WTC11 (cell line): Measurements from ENCODE around the gene GALT. TPM values are rescaled to one million over a fixed set of nuclear protein-coding genes. Genes with fewer than 3 reads are reported as not detected.

ENCODE experiments used
- ATAC-seq: fragments of 200-7000 bp; cut with Tn5 transposase; 2 replicates; pipeline ENCODE4 v1.10.0; 2021; ENCODE audit warnings: mild to moderate bottlenecking, moderate library complexity
- CTCF ChIA-PET: fragments of 300-600 bp; sonication (Branson Sonifier 250); formaldehyde crosslinking; loops from one replicate; lab custom pipeline; 2021; ENCODE audit warnings: antibody characterized with exemption; lab: Charles Lee
- POLR2A ChIA-PET: fragments of 350-600 bp; sonication (Branson Sonifier 250); formaldehyde crosslinking; loops from one replicate; lab custom pipeline; 2021; ENCODE audit warnings: antibody characterized with exemption; lab: Charles Lee
- DNase-seq: peaks from one replicate; pipeline ENCODE4 v3.0.0; 2021; ENCODE audit warnings: low spot score
- H3K27ac Mint-ChIP-seq: 2 replicates; pipeline ENCODE4 v1.8.0; 2021; ENCODE audit warnings: mixed read lengths
- H3K27me3 Mint-ChIP-seq: 2 replicates; pipeline ENCODE4 v1.8.0; 2021; ENCODE audit warnings: low read depth, mild to moderate bottlenecking, moderate library complexity, mixed read lengths
- H3K36me3 Mint-ChIP-seq: 2 replicates; pipeline ENCODE4 v1.8.0; 2021; ENCODE audit warnings: mixed read lengths
- H3K4me1 Mint-ChIP-seq: 2 replicates; pipeline ENCODE4 v1.8.0; 2022; ENCODE audit warnings: mixed read lengths
- H3K4me3 Mint-ChIP-seq: 2 replicates; pipeline ENCODE4 v1.8.0; 2021; ENCODE audit warnings: mild to moderate bottlenecking, moderate library complexity, mixed read lengths
- H3K9me3 Mint-ChIP-seq: 2 replicates; pipeline ENCODE4 v1.8.0; 2021; ENCODE audit warnings: mixed read lengths
- AR ChIP-seq: fragments of 250-450 bp; sonication (Bioruptor Pico); IDR thresholded peaks from 2 replicates; pipeline ENCODE4 v1.9.0; 2021; ENCODE audit warnings: mild to moderate bottlenecking
- ARID4B ChIP-seq: sonication (generic); formaldehyde crosslinking; IDR thresholded peaks from 2 replicates; pipeline ENCODE4 v1.8.0; 2023; ENCODE audit warnings: missing genetic modification reagents, mild to moderate bottlenecking, borderline replicate concordance
- CREM ChIP-seq: sonication (generic); formaldehyde crosslinking; IDR thresholded peaks from 2 replicates; pipeline ENCODE4 v1.8.1; 2022; ENCODE audit warnings: mild to moderate bottlenecking, missing genetic modification reagents, moderate library complexity
- EMX1 ChIP-seq: fragments of 250-450 bp; sonication (Bioruptor Pico); IDR thresholded peaks from 2 replicates; pipeline ENCODE4 v1.8.0; 2021; ENCODE audit warnings: mild to moderate bottlenecking
- GRHL2 ChIP-seq: fragments of 250-450 bp; sonication (Bioruptor Pico); IDR thresholded peaks from 2 replicates; pipeline ENCODE4 v1.8.0; 2022; ENCODE audit warnings: mild to moderate bottlenecking, moderate library complexity; ENCODE audit not compliant: insufficient replicate concordance, severe bottlenecking
- JAZF1 ChIP-seq: fragments of 250-450 bp; sonication (Bioruptor Pico); IDR thresholded peaks from 2 replicates; pipeline ENCODE4 v1.9.0; 2021; ENCODE audit warnings: moderate library complexity, mild to moderate bottlenecking, inconsistent platforms
- KAT7 ChIP-seq: sonication (generic); formaldehyde crosslinking; IDR thresholded peaks from 2 replicates; pipeline ENCODE4 v1.8.1; 2023; ENCODE audit warnings: missing genetic modification reagents, mild to moderate bottlenecking, borderline replicate concordance
- MAX ChIP-seq: sonication (generic); formaldehyde crosslinking; IDR thresholded peaks from 2 replicates; pipeline ENCODE4 v1.8.0; 2022; ENCODE audit warnings: mild to moderate bottlenecking, missing genetic modification reagents
- NFYB ChIP-seq: sonication (generic); formaldehyde crosslinking; conservative IDR thresholded peaks from 2 replicates; pipeline ENCODE4 v1.8.0; 2022; ENCODE audit warnings: low read depth, missing genetic modification reagents
- PRDM15 ChIP-seq: sonication (generic); formaldehyde crosslinking; IDR thresholded peaks from 2 replicates; pipeline ENCODE4 v1.8.0; 2022; ENCODE audit warnings: missing genetic modification reagents
- RORB ChIP-seq: fragments of 250-450 bp; sonication (Bioruptor Pico); IDR thresholded peaks from 2 replicates; pipeline ENCODE4 v1.9.0; 2021; ENCODE audit warnings: mild to moderate bottlenecking
- SMAD3 ChIP-seq: sonication (generic); formaldehyde crosslinking; IDR thresholded peaks from 2 replicates; pipeline ENCODE4 v1.8.0; 2022; ENCODE audit warnings: missing genetic modification reagents, mild to moderate bottlenecking, borderline replicate concordance
- SMAD4 ChIP-seq: sonication (generic); formaldehyde crosslinking; IDR thresholded peaks from 2 replicates; pipeline ENCODE4 v1.8.0; 2022; ENCODE audit warnings: mild to moderate bottlenecking, missing genetic modification reagents
- TCF7 ChIP-seq: sonication (generic); formaldehyde crosslinking; IDR thresholded peaks from 2 replicates; pipeline ENCODE4 v1.8.0; 2022; ENCODE audit warnings: mild to moderate bottlenecking, low read depth, missing genetic modification reagents, moderate library complexity
- USF1 ChIP-seq: sonication (generic); formaldehyde crosslinking; IDR thresholded peaks from 2 replicates; pipeline ENCODE4 v1.8.0; 2022; ENCODE audit warnings: mild to moderate bottlenecking, missing genetic modification reagents
- ZBTB43 ChIP-seq: sonication (generic); formaldehyde crosslinking; IDR thresholded peaks from 2 replicates; pipeline ENCODE4 v1.8.1; 2023; ENCODE audit warnings: mild to moderate bottlenecking, missing genetic modification reagents
- ZNF416 ChIP-seq: fragments of 250-450 bp; sonication (Bioruptor Pico); IDR thresholded peaks from 2 replicates; pipeline ENCODE4 v1.9.0; 2021; ENCODE audit warnings: mild to moderate bottlenecking, inconsistent platforms
- total RNA-seq: library from RNA; stranded (reverse); gene quantifications from 3 replicates; pipeline ENCODE4 v1.2.3, GENCODE V29; 2021

GALT gene
- total RNA-seq, 1 experiment from 2014 or later = 39.7 TPM

- no peak for TF ChIP-seq ARID4B
- no peak for TF ChIP-seq JAZF1 (CRISPR knock-in tag)
- no peak for TF ChIP-seq ZNF416 (CRISPR knock-in tag)
- no peak for TF ChIP-seq RORB (CRISPR knock-in tag)
- no peak for TF ChIP-seq GRHL2 (CRISPR knock-in tag)
- TF ChIP-seq, all 79 proteins: peak for 0
Measured at GRCh38 chr9:34656992-34657391, 10.5 kb downstream of the GALT start (continued).

GRCh38 chr9:34658461-34658860, 12.0 kb downstream of the GALT start:
- ChIA-PET POLR2A (no interaction called here), CTCF (no interaction called here)
- Mint-ChIP-seq H3K27me3 (peaks cover 6% of the 10 kb centered on the region), H3K27ac (no peak overlapping the region), H3K36me3 (no peaks in the 10 kb centered on the region), H3K4me1 (peaks cover 9% of the 10 kb centered on the region), H3K4me3 (no peak overlapping the region), H3K9me3 (no peaks in the 10 kb centered on the region)
- ATAC-seq (no peak), DNase-seq (no peak)
- TF ChIP-seq USF1 (CRISPR knock-in tag) = no peak
- no peak for TF ChIP-seq EMX1
- TF ChIP-seq PRDM15 (CRISPR knock-in tag) = no peak
- no peak for TF ChIP-seq SMAD3 (CRISPR knock-in tag)
- no peak for TF ChIP-seq AR
- no peak for TF ChIP-seq MAX (CRISPR knock-in tag)
- no peak for TF ChIP-seq ZBTB43 (CRISPR knock-in tag)
- no peak for TF ChIP-seq CREM (CRISPR knock-in tag)
- no peak for TF ChIP-seq ARID4B
- no peak for TF ChIP-seq KAT7 (CRISPR knock-in tag)
- TF ChIP-seq NFYB = no peak
- TF ChIP-seq SMAD4 = no peak
- no peak for TF ChIP-seq TCF7 (CRISPR knock-in tag)
